GM19023 (cell line): Measurements from ENCODE around the gene CBX6.

Experiments
- ATAC-seq: cut with Tn5 transposase; IDR thresholded peaks from one replicate; pipeline ENCODE4 v1.9.1; 2021; ENCODE audit warnings: mild to moderate bottlenecking, moderate library complexity; ENCODE audit not compliant: unreplicated experiment

CBX6 gene

GRCh38 chr22:38823076-38823475, 48.9 kb downstream of the CBX6 start:
- ATAC-seq: no peak

GRCh38 chr22:38820020-38820419, 52.0 kb downstream of the CBX6 start:
- no peak for ATAC-seq

- no peak for ATAC-seq
Observed at GRCh38 chr22:38819387-38819940, 52.6 kb downstream of the CBX6 start.

- no peak for ATAC-seq
Observed at GRCh38 chr22:38817196-38817595, 54.8 kb downstream of the CBX6 start.

GRCh38 chr22:38815842-38816241, 56.2 kb downstream of the CBX6 start:
- ATAC-seq: no peak
